HG03103 (cell line): ENCODE measurements around the gene LRP2.
"Not testable (repeated sequence)": the region's sequence is repeated elsewhere in the genome, so short reads cannot be mapped to it uniquely, and the experiment has no call there.

Experiments
- ATAC-seq: cut with Tn5 transposase; IDR thresholded peaks from one replicate; pipeline ENCODE4 v1.9.1; 2021; ENCODE audit warnings: low read depth; ENCODE audit not compliant: unreplicated experiment

The LRP2 gene

DNA sequence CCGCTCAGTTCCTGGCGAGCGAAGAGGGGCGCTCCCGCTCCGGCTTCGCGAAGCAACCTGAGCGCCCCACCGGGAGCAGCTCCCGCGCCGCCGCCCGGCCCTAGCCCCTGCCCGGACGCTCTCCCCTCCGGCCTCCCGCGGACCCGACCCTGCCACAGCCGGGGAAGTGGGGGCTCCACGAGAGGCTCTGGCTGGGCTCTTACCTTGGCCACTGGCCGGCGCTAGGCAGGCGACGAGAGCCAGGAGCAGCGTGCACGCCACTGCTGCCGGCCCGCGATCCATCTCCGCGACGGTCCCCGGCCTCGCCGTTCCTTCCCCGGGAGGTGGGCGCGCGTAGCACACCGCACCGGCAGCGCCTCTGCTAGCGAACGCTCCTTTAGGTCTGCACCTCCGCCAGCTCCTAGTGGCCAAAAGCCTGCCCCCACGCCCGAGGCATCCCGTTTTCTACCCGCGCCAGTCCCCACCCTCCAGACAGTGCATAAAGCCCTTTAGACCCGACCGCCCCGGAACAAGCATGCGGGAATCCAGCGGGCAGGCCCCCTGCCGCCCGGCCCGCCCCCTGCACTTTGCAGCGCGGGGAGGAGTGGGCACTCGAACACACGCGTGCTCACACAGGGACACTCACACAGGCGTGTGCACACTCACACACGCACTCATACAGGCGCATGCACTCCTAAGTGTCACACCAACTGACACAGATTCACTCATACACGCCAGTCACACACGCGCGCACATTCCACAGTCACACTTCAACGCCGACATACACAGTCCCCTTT is at the start of gene LRP2:
TSS of gene LRP2 (minus strand) at position 417 of the 776 bp plus-strand sequence. CDS start at position 282, 135 bp downstream.
- ATAC-seq = no peak

DNA sequence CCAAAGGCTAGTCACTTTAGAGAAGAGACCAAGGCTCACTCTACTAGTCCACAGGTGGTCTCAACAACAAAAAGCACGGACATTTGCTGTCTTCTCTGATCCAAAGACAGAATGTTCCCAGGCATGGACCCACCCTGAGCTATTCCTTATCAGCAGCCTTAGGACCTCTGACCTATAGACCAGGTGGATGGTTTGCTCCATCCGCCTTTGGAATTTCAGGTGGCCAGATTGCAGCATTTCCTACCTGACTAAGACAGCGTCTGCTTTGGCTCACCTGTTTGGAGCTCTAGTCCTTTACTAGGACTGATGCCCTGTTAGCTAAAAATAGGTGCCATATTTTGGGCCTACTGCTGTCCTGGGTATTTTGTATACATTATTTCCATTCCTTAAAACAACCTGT is 44.6 kb upstream of the LRP2 start:
- no peak for ATAC-seq

GRCh38 chr2:169399491-169399890 is 37.2 kb upstream of the LRP2 start:
- not testable (repeated sequence) for ATAC-seq

DNA sequence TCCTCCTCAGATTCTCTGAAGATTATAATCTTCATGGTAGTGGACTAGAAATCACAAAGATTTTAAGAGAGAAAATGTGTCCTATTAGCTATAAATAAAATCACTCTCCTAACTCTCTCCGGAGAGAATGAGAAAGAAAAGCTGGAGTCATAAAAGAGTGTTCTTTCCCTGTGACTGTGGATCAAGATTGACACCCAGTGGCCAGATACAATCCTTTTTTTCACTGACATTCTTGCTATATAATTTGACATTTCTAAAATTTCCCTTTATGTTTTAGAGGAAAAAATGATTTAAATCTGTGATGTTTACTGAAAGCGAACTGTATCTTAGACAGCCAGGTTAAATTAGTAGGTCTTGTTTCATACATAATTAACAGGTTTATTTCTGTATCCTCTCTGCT is 35.4 kb upstream of the LRP2 start:
- no peak for ATAC-seq

DNA sequence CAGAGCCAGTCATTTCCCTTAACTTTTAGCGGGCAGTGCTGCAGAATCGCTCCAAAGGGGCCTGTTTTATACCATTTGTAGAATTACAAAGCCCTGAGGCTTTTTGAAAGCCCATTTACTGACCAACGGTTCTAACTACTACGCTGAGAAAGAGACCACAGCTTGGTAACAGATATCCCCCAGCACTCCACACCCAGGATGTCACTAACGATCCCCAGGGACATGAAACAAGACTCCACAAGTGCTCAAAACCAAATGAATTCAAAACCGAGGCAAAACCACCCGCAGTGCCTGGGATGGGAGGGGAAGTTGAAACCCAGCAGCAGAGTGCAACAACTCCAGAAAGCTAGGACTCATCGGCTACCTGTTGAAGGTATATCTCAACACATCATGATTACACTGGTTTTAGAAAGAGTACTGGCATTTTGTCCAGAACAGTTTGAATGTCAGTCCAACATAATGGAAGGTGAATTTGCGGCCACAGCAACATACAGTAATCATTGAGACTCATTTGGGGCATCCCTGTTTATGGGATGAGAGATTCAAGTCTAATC is 33.6 kb upstream of the LRP2 start:
- no peak for ATAC-seq

DNA sequence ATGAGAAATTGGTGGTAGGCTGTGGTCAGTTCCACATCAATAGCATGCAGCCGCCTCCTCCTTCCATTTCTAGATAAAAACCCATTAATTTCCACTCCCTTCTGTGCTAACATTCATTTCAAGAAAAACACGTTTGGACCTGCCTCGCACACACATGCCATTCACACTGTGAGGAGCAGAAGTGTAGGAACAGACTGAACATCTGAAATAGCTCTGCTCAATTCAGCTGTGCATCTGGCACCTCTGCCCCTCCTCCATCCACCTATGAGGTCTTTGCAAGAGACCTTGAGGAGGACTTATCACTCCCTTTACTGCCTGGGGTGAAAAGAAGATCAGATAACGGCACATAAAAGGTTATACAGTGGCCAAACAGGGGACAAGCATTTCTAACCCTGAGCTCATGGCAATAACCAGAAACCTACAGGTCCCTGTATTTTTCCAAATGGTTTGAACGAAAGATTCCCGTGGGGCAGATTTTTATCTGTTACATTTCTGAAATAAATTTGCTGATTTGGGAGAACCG is 30.8 kb upstream of the LRP2 start:
- ATAC-seq = no peak

DNA sequence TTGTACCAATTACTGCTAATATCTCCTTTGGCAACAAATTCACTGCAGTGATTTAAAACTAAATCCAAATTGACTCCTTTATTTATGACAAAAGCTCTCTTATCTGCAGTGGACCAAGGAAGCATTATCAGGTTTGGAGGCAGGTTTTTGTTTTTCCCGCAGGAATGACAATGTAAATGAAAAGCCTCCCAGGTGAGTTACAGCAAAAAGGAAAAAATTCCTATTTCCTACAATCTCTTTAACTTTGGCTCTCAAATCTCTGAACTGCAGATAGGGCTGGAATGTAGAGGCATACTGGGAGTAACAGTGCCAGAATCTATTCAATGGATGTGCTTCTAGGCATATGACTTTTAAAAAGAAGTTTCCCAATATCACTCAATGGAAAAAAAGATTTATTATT is 28.9 kb upstream of the LRP2 start:
- ATAC-seq = no peak

- ATAC-seq = no peak
Observed at GRCh38 chr2:169388161-169388560, 25.8 kb upstream of the LRP2 start.

DNA sequence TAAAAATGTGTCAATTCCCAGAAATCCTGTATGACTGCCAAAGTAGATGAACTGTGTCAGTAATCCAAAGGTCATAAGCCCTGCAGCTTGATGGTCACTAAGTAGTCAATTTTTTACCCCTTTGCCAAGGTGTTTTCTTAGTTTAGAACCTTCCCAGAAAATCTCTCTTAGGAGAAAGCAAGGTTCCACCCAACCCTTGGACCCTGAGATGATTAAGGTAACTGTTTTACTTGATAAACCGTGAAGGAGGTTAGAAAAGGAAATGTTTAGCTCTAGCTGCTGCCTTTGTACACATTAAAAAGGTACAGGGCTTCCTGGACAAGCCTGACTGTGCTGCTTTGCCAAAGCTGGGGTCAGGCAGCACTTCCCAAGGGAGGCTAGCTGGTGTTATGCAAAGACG is 24.4 kb upstream of the LRP2 start:
- ATAC-seq = no peak

- no peak for ATAC-seq
Observed at GRCh38 chr2:169384816-169385215, 22.5 kb upstream of the LRP2 start.

DNA sequence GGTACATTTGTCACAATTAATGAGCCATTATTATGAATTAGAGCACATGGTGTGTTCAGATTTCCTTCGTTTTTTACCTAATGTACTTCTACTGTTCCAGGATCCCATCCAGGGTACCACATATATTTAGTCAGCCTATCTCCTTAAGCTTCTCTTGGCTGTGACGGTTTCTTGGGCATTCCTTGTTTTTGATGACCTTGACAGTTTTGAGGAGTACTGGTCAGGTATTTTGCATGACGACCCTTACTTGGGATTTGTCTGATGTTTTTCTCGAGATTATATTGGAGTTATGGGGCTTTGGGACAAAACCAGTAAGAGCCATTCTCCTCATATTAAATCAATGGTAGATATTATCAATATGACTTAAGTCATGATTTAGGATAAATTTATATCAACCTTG is 10.2 kb upstream of the LRP2 start:
- ATAC-seq = no peak

- ATAC-seq = no peak
Observed at GRCh38 chr2:169366066-169366465, 3.7 kb upstream of the LRP2 start.

- ATAC-seq = peak; percentile 61
Observed at GRCh38 chr2:169365029-169365480, 2.7 kb upstream of the LRP2 start.

DNA sequence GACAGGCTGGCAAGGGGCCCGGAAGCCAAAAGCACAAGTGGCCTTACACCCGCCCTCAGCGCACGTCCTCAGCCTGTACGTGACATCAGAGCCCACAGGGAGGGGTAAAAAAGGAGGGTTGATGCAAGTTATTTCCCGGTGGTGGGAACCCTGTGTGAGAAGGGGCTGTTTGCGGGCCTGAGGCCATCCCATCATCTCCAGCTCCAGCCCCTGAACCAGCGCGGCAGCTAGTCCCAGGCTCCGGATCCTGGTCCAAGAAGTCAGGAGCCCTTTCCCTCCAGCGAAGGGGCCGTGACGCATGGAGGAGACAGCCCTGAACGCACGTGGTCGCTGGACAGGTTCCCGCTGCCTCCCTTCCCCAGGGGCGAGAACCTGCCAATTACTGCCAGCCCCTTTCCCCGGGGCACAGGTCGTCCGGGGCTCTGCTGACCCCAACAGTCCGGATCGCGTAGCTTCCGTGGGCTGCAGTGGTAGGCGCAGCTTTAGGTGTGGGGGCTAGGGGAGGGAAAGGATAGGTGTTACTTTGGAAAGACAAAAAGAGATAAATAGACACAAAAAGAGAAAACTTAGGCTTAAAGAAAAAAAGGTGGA is 1.3 kb upstream of the LRP2 start:
- ATAC-seq = no peak

DNA sequence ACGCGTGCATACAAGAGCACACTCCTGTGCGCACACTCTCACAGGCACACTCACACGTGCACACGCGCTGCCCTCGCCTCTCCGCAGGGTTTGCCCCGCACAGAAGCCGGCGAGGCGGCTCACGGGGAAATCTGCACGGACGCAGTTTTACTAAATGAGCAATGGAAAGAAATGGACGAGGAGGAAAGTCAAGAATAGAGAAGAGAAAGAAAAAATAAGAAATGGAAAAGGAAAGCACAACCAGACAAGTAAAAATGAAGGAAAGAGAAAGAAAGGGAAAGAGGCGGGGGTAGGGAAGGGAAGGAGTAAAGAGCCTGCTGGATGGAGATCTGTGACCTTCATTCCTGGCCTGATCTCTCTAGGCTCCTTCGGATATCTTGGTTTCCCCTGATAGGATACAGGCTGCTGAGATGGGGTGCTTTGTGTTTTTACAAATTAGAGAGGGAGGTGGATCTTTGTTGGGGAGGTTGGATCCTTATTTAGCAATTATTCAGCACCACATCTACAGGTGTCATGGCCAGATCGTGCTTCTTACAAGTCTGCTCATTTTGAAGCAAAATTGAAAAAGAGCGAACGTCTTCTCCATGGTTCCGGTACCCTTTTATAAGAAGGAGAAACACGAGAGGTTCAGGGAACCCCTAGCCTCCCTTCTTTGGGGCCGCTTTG is 693 bp upstream of the LRP2 start:
- no peak for ATAC-seq

DNA sequence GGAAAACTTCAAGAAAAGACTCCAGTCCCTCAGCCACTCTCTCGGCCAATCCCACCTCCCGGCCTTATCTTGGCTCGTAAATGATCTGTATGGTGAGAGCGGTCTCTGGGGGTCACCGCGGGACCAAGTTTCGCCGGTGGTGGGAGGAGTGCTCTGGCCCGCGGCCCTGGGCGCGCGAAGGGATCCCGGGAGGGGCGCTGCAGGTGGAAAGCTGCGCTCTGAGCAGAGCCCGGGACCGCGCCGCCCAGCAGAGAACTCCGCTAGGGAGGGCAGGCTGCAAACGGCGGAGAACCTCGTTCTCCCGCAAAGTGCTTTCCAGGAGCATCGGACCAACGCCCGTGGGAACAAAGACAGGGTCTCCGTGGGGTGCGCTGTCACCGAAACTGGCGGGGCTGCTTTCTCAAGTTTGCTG is 622 bp downstream of the LRP2 start:
- no peak for ATAC-seq

GRCh38 chr2:169360984-169361705 is 1.2 kb downstream of the LRP2 start:
- no peak for ATAC-seq

- ATAC-seq = no peak
Observed at GRCh38 chr2:169358016-169358415, 4.3 kb downstream of the LRP2 start.

GRCh38 chr2:169354244-169354643 is 8.1 kb downstream of the LRP2 start:
- no peak for ATAC-seq

GRCh38 chr2:169351725-169352124 is 10.6 kb downstream of the LRP2 start:
- ATAC-seq = no peak

- no peak for ATAC-seq
Observed at GRCh38 chr2:169349535-169349934, 12.8 kb downstream of the LRP2 start.
